OCI-LY7 (cell line): Measurements from ENCODE around the gene PRDM2.
A peak's percentile ranks its signal among the peaks of the same experiment; 100 is the strongest.

Experiments used
- EZH2phosphoT487 ChIP-seq: fragments of 200-600 bp; sonication (generic); IDR thresholded peaks from 2 replicates; pipeline ENCODE4 v1.6.1; 2018; ENCODE audit warnings: low read depth, borderline replicate concordance, mild to moderate bottlenecking, mixed run types, antibody characterized with exemption, low read length, moderate library complexity, mixed read lengths
- TF ChIP-seq, protein P1 (sequence below): fragments of 200-600 bp; sonication (generic); conservative IDR thresholded peaks from 2 replicates; pipeline ENCODE4 v1.5.1; 2014; ENCODE audit warnings: mild to moderate bottlenecking, antibody characterized with exemption, low read length, moderate library complexity, mixed read lengths

DNA sequence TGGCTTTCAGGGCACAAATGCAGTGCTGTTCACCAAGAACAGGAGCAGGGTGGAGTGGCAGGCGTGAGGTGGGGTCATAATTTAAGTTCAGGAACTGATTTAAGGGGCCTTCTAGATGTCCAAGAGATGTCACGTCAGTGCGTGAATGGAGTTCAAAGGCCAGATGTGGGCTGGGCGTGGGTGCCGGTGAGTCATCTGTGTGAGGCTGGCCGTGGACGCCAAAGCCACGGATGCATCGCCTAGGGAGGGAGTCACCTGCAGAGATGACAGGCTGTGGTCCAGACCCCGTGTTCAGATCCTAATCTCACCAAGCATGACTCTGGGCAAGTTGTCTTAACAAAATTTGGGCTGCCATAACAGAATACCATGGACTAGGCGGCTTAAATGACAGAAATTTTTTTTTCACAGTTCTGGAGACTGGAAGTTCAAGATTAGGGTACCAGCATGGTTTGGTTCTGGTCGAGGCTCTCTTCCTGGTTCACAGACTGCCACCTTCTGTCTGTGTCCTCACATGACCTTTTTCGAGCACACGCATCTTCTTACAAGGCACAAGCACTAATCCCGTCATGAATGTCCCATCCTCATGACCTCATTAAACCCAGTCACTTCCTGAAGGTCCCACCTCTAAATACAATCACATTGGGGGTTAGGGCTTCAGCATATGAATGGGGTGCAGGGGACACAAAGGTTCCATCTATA lies 109.6 kb downstream of the PRDM2 start:
- TF ChIP-seq, protein P1, sequence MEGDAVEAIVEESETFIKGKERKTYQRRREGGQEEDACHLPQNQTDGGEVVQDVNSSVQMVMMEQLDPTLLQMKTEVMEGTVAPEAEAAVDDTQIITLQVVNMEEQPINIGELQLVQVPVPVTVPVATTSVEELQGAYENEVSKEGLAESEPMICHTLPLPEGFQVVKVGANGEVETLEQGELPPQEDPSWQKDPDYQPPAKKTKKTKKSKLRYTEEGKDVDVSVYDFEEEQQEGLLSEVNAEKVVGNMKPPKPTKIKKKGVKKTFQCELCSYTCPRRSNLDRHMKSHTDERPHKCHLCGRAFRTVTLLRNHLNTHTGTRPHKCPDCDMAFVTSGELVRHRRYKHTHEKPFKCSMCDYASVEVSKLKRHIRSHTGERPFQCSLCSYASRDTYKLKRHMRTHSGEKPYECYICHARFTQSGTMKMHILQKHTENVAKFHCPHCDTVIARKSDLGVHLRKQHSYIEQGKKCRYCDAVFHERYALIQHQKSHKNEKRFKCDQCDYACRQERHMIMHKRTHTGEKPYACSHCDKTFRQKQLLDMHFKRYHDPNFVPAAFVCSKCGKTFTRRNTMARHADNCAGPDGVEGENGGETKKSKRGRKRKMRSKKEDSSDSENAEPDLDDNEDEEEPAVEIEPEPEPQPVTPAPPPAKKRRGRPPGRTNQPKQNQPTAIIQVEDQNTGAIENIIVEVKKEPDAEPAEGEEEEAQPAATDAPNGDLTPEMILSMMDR: peak; percentile 69
- no peak for TF ChIP-seq EZH2phosphoT487
